GM19372 (cell line): ENCODE results near the gene CASKIN1.
"Not testable (repeated sequence)": the region's sequence is repeated elsewhere in the genome, so short reads cannot be mapped to it uniquely, and the experiment has no call there.

Experiments
- ATAC-seq: cut with Tn5 transposase; IDR thresholded peaks from one replicate; pipeline ENCODE4 v1.9.1; 2021; ENCODE audit warnings: mild to moderate bottlenecking, low read depth, moderate library complexity; ENCODE audit not compliant: unreplicated experiment

Gene CASKIN1, protein sequence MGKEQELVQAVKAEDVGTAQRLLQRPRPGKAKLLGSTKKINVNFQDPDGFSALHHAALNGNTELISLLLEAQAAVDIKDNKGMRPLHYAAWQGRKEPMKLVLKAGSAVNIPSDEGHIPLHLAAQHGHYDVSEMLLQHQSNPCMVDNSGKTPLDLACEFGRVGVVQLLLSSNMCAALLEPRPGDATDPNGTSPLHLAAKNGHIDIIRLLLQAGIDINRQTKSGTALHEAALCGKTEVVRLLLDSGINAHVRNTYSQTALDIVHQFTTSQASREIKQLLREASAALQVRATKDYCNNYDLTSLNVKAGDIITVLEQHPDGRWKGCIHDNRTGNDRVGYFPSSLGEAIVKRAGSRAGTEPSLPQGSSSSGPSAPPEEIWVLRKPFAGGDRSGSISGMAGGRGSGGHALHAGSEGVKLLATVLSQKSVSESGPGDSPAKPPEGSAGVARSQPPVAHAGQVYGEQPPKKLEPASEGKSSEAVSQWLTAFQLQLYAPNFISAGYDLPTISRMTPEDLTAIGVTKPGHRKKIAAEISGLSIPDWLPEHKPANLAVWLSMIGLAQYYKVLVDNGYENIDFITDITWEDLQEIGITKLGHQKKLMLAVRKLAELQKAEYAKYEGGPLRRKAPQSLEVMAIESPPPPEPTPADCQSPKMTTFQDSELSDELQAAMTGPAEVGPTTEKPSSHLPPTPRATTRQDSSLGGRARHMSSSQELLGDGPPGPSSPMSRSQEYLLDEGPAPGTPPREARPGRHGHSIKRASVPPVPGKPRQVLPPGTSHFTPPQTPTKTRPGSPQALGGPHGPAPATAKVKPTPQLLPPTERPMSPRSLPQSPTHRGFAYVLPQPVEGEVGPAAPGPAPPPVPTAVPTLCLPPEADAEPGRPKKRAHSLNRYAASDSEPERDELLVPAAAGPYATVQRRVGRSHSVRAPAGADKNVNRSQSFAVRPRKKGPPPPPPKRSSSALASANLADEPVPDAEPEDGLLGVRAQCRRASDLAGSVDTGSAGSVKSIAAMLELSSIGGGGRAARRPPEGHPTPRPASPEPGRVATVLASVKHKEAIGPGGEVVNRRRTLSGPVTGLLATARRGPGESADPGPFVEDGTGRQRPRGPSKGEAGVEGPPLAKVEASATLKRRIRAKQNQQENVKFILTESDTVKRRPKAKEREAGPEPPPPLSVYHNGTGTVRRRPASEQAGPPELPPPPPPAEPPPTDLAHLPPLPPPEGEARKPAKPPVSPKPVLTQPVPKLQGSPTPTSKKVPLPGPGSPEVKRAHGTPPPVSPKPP (N-terminal part only)

DNA sequence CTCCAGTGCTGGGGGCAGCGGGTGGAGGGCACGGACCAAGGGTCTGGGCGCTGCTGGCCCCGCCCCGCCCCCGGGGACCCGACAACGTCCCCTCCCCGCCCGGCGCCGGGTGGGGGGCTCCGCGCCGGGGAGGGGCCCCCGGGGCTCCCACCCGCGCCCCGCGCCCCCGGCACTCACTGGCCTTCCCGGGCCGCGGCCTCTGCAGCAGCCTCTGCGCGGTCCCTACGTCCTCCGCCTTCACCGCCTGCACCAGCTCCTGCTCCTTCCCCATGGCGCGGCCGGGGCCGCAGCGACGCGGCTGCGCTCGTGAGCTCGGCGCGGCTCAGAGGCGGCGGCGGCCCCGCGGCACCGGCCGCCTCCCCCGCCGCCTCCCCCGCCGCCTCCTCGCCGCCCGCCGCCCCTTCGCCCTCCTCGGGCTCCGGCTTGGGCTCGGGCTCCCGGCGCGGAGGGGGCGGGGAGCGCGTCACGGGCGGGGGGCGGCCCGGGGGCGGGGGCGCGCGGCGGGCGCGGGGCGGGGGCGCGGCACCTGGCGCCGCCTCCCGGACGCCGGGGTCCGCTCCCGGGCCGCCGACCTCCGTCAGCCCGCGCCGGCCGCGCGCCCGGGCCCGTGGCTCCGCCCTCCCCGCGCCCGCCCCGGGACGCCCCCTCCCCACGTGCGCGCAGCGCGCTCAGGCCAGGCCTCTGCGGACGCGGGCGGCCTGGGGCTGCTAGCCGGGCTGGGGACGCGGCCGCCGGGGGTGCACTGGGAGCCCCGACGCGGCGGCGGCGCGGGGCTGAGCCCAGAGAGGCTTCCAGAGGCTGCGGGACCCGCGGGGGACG lies at the start of gene CASKIN1:
Gene CASKIN1 (minus strand): TSS at position 444 of the 819 bp plus-strand sequence. CDS start 173 bp downstream, at position 271.
- no peak for ATAC-seq

DNA sequence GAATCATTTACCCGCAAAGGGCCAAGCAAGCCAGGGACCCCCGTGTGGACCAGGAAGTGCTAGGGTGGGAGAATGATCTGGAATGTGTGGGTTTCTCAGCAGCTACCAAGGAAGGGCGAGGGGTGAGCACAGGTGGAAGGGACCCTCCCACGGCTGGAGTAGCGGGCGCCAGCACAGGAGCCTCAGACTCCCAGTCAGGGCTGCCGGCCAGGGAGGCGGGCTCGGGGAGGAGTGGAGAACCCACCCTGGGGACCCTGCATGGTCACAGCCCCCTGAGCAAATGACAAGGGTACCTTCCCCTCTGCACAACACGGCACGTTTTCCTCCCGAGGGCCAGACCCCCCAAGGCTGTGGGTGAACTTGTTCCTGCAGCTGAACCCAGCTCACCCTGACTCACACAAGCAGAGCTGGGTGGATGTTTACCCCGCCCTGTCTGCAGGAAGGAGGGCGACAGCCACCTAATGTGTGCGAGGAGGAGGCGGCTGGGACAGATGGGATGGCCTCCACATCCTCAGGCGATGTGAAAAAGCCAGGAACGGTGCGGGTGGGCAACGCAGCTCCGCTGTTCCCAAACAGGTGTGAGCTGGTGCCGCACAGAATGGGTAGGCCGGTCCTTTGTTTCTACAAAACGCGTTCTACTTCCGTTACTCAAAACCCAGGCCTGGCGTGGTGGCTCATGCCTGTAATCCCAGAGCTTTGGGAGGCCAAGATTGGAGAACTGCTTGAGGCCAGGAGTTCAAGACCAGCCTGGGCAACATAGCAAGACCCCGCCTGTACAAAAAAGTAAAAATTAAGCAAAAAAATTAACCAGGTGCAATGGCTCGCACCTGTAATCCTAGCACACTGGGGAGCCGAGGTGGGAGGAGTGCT lies 48.8 kb upstream of the CASKIN1 start:
- no peak for ATAC-seq

DNA sequence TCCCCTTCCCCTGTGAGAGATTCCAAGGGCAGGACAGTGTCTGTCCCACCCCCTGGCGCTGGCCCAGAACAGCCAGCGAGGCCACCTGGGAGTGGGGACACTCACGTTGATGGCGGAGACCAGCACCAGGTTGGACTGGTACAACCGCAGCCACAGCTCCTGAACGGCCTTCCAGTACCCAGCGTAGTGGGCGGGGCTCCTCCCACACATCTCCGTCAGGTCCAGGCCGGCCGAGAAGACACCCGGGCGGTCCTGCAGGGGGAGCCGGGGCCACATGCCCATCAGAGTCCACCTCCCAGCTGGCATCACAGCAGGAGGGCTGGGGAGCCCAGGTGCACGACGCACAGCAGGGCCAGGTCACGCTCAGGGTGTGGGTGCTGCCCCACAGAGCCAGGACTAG lies 47.9 kb upstream of the CASKIN1 start:
- no peak for ATAC-seq

DNA sequence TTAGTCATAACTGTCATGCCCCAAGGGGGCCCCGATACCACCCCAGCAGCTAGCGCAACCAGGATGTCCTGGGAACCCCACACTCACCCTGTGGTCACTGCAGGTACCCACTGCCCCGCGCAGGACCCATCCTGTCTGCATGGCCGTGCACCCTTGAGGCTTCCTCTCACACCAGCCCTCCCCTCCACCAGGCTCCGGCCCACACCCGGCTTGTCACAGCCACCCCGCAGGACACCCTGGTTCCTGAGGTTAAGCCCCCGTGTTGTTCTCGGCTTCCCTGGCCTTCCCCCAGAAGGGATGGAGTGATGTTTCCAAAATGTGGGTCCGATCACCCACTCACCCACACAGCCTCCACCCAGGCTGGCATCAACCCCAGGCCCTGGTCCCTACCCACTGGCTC lies 47.4 kb upstream of the CASKIN1 start:
- no peak for ATAC-seq

DNA sequence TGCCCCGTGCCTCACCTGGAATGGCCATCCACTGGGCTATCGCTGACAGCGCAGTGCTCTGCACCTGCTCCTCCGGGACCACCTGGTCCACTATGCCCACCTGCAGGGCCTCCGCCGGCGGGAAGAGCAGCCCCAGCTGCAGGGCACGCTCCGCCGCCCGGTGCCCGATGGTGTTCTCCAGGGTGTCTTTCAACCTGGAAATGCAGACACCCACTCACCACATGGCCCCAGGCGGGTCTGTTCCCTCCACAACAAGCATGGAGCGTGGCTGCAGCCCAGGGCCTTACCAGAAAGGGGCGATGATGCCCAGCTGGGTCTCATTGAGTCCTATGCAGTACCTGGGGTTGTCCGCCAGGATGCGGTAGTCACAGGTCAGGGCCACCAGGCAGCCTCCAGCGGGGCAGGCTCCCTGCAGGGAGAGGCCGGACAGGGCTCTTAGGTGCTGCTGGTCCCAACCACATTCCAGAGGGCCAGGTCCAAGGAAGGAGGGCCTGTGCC lies 46.7 kb upstream of the CASKIN1 start:
- no peak for ATAC-seq

DNA sequence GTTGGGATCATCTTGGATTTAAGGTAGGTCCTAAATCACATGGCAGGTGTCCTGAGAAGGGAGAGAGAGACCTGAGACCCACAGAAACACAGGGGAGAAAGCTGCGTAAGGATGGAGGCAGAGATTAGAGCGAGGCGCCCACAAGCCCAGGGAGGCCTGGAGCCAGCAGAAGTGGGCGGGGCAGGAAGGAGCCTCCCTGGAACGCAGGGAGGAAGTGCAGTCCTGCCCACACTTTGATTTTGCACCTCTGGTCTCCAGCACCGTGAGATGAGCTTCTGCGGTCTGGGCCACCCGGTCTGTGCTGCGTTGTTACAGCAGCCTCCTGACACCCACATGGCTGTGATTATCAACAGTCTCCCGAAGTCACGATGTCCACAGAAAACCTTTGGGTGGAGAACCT lies 46.2 kb upstream of the CASKIN1 start:
- no peak for ATAC-seq

DNA sequence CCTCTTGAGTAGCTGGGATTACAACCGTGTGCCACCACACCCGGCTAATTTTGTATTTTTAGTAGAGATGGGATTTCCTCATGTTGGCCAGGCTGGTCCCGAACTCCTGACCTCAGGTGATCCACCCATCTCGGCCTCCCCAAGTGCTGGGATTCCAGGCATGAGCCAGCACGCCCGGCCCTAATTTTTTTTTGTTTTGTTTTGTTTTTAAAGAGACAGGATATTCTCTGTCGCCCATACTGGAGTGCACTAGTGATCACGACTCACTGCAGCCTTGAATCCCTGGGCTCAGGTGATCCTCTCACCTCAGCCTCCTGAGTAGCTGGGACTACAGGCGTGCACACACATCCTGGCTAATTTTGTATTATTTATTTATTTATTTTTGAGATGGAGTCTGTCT lies 43.9 kb upstream of the CASKIN1 start:
- not testable (repeated sequence) for ATAC-seq

DNA sequence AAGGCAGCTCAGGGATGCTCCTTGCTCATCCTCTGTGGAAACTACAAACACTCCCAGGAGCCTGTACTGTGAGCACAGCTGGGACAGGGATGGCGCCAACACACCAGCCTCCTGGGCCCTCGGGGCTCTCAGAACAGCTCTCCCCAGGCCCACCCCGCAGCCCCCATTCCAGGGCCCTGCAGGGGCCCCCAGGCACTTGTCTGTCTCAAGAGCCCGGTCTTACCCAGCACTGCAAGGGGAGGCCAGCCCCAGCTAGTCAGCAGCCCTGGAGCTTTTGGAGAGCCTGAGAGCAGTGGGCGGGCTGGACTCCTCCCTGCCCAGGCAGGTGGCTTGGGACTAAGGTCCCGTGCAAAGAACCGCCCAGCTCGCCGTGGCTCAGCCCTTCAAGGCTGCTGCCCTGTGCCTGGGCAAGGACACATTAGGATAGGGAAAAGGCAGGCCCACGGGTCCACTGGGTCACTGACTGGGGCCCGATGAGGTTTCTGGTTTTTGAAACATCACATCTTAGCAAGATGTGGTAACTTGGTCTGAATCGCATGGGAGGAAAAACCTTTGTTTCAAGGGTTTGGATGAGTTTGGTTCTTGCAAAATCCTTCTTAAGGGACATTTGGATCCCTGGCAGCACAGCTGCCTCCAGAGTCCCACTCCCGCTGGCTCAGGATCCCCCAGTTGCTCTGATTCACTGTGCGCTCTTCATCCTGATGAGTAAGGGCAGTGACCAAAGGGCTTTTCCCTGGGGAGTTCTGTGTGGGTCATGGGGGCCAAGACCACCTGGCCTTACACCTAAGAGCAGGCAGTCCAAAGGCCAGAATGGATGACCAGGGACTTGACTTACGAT lies 42.7 kb upstream of the CASKIN1 start:
- ATAC-seq: no peak

DNA sequence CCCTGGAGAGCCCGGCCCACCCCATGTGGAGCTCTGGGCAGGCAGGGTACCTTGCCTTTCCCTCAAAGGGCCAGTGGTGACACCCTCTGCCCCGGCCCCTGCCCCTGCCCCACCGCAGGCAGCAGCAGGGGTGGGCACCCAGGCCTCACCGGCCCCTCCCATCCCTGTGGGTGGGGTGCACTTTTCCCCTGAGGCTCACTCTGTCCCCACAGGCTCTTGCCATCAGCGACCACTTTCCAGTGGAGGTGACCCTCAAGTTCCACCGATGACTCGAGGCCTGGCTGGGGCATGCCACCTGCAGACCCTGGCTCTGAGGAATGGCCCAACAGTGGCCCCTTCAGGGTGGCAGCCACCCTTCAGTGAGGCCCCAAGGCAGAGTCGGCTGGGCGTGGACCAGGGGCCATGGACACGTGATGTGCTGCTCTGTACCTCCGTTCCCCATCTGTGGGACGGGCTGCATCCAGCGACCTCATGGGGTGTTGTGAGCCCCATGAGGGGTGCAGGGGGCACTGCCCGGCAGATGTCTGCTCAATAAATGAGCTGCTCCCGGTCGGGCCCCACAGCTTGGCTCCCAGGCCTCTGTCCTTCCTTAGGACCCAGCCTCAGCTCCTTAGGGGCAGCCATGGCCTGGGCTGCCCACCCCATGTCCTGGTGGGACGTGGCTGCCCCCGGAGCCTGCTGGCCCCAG lies 41.9 kb upstream of the CASKIN1 start:
- ATAC-seq: no peak

DNA sequence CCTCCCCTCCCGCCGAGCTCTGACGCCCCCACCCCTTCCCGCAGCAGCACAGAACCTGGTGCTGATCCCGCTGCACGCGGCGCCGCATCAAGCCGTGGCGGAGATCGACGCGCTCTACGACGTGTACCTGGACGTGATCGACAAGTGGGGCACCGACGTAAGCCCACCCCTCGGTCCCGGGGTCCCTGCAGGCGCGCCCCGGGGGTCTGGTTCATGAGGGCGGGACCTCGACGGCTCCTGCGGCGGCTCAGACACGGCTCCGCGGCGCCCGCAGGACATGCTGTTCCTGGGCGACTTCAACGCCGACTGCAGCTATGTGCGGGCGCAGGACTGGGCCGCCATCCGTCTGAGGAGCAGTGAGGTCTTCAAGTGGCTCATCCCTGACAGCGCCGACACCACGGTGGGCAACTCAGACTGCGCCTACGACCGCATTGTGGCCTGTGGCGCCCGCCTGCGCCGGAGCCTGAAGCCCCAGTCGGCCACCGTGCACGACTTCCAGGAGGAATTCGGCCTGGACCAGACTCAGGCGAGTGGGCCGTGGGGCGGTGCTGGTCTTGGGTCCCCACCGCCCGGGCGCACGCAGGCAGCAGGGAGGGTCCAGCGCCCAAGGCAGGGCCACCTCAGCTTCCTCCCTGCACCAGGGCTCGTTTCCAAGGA lies 41.2 kb upstream of the CASKIN1 start:
- ATAC-seq: no peak

DNA sequence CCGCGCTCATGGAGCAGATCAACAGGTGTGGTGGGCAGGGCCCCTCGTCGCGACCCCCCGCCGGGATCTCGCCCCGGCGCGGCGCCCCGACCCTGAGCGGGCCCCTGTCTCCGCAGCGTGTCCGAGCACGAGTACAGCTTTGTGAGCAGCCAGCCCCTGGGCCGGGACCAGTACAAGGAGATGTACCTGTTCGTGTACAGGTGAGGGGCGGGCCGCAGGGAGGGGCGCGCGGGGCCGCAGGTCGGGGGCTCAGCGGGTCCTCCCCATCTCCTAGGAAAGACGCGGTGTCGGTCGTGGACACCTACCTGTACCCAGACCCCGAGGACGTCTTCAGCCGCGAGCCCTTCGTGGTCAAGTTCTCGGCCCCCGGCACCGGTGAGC lies 40.7 kb upstream of the CASKIN1 start:
- no peak for ATAC-seq

DNA sequence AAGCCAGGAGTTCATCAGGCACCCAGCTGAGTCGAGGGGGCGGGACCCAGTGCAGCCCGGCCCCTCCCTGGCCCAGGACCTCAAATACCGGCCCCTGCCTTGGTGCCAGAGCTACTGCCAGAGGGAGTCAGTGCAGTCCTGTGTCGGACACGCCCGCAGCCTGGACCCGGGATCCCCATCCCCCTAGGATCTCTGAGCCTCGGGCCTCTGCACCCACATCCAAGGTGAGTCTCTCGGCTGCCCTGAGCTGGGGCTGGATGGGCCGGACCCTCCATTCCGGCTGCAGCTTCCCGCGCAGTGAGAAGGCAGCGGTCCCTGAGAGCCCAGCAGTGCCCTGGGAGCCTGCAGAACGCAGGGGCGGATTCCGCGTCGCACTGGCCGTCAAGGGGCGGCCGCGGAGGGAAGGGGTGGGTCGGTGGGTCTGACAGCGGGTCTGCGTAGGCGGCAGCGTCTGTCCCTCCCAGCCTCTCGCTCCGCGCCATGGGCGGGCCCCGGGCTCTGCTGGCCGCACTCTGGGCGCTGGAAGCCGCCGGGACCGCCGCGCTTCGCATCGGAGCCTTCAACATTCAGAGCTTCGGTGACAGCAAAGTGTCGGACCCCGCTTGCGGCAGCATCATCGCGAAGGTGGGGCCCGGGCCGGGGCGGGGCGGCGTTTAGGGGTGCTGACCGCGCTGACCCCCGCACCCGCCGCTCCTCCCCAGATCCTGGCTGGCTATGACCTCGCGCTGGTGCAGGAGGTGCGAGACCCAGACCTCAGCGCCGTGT lies 40.1 kb upstream of the CASKIN1 start, which contains the start of gene DNASE1L2:
Gene DNASE1L2 (plus strand): TSS at position 108 of the 765 bp plus-strand sequence. CDS start 373 bp downstream, at position 481.
- ATAC-seq: no peak

DNA sequence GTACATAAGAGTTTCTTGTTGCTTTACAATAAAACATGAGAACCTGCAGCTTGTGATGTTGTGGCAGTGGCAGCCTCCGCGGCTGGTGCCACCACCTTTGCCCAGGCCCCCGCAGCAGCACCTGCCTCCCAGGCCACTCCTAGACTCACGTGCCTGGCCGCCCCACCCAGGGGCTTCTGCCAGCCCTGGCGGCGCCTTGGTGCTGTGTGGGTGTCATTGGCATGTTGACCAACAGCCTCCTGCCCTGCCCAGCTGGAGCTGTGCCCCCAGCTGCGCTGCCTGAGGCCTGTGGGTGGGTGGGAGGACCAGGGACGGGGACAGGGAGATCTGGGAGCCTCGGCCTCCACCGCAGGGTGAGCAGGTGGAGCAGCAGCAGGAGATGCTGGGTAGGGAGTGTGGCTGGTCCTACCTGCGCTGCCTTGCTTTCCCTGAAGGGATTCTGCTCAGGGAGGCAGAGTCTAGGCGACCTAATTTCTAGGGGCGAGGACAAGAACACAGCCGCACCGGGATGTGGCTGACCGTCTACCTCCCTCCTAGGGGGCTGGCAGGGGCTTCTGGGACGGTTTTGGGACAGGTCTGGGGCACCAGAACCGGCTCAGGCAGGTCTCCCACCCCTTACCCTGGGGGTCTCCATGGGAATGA lies 39.4 kb upstream of the CASKIN1 start:
- no peak for ATAC-seq

DNA sequence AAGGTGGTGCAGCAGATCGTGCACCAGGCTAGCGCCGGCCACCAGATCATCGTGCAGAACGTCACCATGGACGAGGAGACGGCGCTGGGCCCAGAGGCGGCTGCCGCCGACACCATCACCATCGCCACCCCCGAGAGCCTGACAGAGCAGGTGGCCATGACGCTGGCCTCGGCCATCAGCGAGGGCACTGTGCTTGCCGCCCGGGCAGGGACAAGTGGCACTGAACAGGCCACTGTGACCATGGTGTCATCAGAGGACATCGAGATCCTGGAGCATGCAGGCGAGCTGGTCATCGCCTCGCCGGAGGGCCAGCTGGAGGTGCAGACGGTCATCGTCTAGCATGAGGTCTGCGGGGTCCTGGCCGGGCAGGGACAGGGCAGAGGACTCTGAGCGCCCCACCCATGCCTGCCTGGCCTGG lies 38.8 kb upstream of the CASKIN1 start:
- no peak for ATAC-seq

DNA sequence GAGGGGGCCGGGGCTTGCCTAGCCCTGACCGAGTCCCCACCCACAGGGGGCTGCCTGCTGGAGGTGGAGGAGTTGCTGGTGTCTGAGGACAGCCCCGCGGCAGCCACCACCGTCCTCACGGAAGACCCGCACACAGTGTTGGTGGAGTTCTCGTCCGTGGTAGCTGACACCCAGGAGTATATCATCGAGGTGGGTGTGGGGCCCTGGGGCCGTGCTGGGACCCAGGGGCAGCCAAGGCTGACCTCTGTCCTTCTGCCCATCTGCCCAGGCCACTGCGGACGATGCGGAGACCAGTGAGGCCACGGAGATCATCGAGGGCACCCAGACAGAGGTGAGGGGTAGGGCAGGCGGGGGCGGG lies 38.4 kb upstream of the CASKIN1 start:
- no peak for ATAC-seq
